Osteoblast (primary cell): ENCODE results near the gene KPNB1. TPM values are rescaled to one million over a fixed set of nuclear protein-coding genes. Genes with fewer than 3 reads are reported as not detected.

ENCODE experiments used
- DNase-seq: peaks from one replicate; pipeline ENCODE4 v3.0.0; 2011; ENCODE audit warnings: low spot score, mixed read lengths; ENCODE audit not compliant: insufficient read length; ENCODE audit errors: missing footprints
- H2AFZ ChIP-seq: 2 replicates; pipeline ENCODE4 v1.6.0; 2011; ENCODE audit warnings: mild to moderate bottlenecking, low read length
- H3K27ac ChIP-seq: 2 replicates; pipeline ENCODE4 v1.5.1; 2011; ENCODE audit warnings: mild to moderate bottlenecking, low read depth, low read length, moderate library complexity
- H3K27me3 ChIP-seq: 2 replicates; pipeline ENCODE4 v1.6.0; 2012; ENCODE audit warnings: mild to moderate bottlenecking, control low read depth, inconsistent platforms, low read length, moderate library complexity; ENCODE audit not compliant: insufficient read depth
- H3K36me3 ChIP-seq: 2 replicates; pipeline ENCODE4 v1.5.1; 2011; ENCODE audit warnings: mild to moderate bottlenecking, low read length, control low read depth, moderate library complexity; ENCODE audit not compliant: insufficient read depth
- H3K4me1 ChIP-seq: 2 replicates; pipeline ENCODE4 v1.5.1; 2011; ENCODE audit warnings: mild to moderate bottlenecking, low read length, control low read depth, moderate library complexity; ENCODE audit not compliant: insufficient read depth
- H3K4me2 ChIP-seq: 2 replicates; pipeline ENCODE4 v1.6.0; 2011; ENCODE audit warnings: mild to moderate bottlenecking, low read length; ENCODE audit not compliant: insufficient read depth
- H3K4me3 ChIP-seq: fragments of 200-600 bp; sonication (generic); 3 replicates; pipeline ENCODE4 v1.5.1; 2012; ENCODE audit warnings: mild to moderate bottlenecking, low read length, inconsistent platforms; ENCODE audit not compliant: insufficient read depth
- H3K79me2 ChIP-seq: 2 replicates; pipeline ENCODE4 v1.6.0; 2012; ENCODE audit warnings: mild to moderate bottlenecking, low read length, control low read depth, inconsistent platforms; ENCODE audit not compliant: insufficient read depth
- H3K9me3 ChIP-seq: 2 replicates; pipeline ENCODE4 v1.5.1; 2011; ENCODE audit warnings: low read depth, low read length, control low read depth
- H4K20me1 ChIP-seq: 2 replicates; pipeline ENCODE4 v1.6.0; 2012; ENCODE audit warnings: mild to moderate bottlenecking, low read length, control low read depth; ENCODE audit not compliant: insufficient read depth
- total RNA-seq: library from RNA; depleted of rRNA; stranded (reverse); fragments of >200 nt; gene quantifications from 2 replicates; pipeline ENCODE4 v1.2.3, GENCODE V29; 2012
- TF ChIP-seq, protein P1 (sequence below): IDR thresholded peaks from 2 replicates; pipeline ENCODE4 v1.5.1; 2011; ENCODE audit warnings: mild to moderate bottlenecking, low read depth, low read length, moderate library complexity; ENCODE audit errors: extremely low read depth

The KPNB1 gene
- total RNA-seq, 1 donor, result 351 TPM

DNA sequence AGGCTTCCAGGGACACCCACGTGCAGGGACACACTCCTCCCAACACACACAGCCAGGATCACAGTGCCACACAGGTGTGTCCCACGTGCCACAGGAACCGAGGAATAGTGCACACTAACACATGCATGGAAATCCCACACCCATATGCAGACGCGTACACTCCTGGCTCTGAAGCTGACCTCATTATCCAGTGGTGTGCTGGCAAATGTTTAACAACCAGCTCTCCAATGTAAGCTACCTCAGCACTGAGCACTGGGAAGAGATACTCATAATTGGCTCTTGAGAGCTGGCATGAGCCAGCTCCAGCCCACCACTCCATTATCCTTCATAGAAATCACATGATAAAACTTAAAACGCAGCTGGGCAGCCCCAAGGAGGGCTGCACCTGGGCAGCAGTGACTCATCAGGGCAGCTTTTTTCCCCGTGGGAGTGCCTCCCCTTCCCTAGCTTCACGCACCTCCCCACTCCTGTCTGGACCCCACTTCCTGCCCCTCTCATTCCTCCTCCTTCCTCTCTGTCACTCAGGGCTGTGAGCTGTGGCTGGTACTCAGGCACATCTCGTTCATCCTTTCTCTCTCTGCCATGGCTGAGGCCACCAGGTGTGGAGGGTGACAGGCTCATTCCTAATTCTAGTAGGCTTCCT lies 68.4 kb downstream of the KPNB1 start:
- no peak for DNase-seq
- H3K4me2 ChIP-seq, result no peak overlapping the region
- no peaks in the 10 kb centered on the region for H3K79me2 ChIP-seq
- no peak overlapping the region for H3K4me3 ChIP-seq
- TF ChIP-seq, protein P1, sequence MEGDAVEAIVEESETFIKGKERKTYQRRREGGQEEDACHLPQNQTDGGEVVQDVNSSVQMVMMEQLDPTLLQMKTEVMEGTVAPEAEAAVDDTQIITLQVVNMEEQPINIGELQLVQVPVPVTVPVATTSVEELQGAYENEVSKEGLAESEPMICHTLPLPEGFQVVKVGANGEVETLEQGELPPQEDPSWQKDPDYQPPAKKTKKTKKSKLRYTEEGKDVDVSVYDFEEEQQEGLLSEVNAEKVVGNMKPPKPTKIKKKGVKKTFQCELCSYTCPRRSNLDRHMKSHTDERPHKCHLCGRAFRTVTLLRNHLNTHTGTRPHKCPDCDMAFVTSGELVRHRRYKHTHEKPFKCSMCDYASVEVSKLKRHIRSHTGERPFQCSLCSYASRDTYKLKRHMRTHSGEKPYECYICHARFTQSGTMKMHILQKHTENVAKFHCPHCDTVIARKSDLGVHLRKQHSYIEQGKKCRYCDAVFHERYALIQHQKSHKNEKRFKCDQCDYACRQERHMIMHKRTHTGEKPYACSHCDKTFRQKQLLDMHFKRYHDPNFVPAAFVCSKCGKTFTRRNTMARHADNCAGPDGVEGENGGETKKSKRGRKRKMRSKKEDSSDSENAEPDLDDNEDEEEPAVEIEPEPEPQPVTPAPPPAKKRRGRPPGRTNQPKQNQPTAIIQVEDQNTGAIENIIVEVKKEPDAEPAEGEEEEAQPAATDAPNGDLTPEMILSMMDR, result no peak
- H3K27me3 ChIP-seq, result peaks cover 88% of the 10 kb centered on the region
- H3K4me1 ChIP-seq, result peaks cover 44% of the 10 kb centered on the region
- no peaks in the 10 kb centered on the region for H3K36me3 ChIP-seq
- no peak overlapping the region for H3K27ac ChIP-seq
- H2AFZ ChIP-seq, result no peak overlapping the region
- peaks cover 23% of the 10 kb centered on the region for H4K20me1 ChIP-seq
- no peaks in the 10 kb centered on the region for H3K9me3 ChIP-seq

DNA sequence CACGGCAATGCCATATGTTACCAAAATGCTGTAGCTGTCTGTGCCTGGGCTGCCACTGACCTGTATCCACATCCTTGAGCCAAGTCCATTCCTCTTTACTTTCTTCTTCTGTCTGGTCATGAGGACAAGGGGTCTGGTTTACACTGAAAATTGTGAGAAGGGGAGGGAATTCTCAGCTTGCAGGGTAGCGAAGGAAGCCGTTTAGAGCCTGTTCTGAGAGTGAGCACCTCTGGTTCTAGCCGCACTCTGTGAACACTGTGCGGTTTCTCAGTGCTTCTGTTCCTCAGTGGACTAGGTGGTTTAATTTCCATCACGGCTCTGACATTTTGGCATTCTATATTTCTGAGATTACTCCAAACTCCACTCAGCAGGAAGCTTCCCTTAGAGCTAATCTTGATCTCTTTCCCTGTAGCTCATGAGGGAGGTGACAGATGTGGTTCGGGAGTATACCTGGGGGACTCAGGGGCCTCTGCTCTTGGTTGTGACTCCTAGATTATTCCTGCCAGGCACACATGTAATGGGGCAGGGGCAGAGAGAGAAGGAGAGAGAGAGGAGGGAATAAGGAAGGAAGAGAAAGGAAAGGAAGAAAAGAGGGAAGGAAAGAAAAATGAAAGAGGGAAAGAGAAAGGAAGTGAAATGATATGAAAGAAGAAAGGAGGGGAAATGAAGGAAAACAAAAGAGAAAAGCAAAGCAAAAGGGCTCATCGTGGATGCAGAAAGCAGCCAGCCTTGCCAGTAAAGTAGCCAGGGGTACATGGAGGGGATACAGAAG lies 69.1 kb downstream of the KPNB1 start:
- no peaks in the 10 kb centered on the region for H3K79me2 ChIP-seq
- H3K36me3 ChIP-seq, result no peaks in the 10 kb centered on the region
- H3K4me2 ChIP-seq, result peak overlapping the region; percentile 76
- no peaks in the 10 kb centered on the region for H3K9me3 ChIP-seq
- DNase-seq, result no peak
- H3K27ac ChIP-seq, result no peak overlapping the region
- no peak overlapping the region for H2AFZ ChIP-seq
- H3K27me3 ChIP-seq, result peaks cover 88% of the 10 kb centered on the region
- TF ChIP-seq, protein P1, result no peak
- H3K4me1 ChIP-seq, result peaks cover 44% of the 10 kb centered on the region
- peak overlapping the region; percentile 36 for H3K4me3 ChIP-seq
- peaks cover 17% of the 10 kb centered on the region for H4K20me1 ChIP-seq

DNA sequence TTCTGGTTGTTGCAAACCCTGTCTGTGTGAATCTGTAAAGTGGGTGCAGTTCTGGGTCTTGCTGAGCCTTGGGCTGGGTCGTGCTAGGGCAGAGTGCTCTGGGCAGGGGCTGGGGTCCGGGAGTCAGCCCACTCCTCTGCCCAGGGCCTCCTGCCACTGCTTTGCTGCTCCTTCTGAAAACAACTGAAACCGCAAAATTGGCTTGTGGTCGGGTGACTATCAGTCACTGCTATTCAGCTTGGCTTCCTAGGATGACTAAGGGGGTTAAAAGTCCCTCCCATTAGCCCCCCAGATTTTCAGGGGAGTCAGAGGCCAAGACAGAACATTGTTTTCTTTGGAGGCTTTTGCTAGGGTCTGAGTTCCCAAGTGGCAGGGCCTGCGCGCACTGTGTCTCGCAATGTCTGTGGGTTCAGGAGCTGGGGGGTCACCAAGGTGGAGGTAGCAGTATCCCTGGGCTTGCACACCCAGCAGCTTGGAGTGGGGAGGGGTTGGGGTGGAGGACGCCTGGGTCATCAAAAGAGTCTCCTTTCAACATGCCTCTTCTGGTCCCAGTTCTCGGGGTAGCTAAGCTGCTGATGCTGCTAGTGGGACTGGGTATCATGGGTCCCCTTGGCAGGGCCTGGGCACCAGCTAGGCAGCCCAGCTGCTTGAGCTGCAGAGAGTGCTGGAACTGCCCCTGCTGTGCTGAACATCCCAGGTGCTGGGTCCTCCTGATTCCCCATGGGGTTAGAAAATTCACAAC lies 69.9 kb downstream of the KPNB1 start:
- TF ChIP-seq, protein P1, result no peak
- H3K27me3 ChIP-seq, result peaks cover 88% of the 10 kb centered on the region
- peak; percentile 98 for DNase-seq
- H3K4me1 ChIP-seq, result peaks cover 44% of the 10 kb centered on the region
- H3K36me3 ChIP-seq, result no peaks in the 10 kb centered on the region
- no peak overlapping the region for H2AFZ ChIP-seq
- H3K4me2 ChIP-seq, result peak overlapping the region; percentile 76
- no peak overlapping the region for H3K27ac ChIP-seq
- H3K9me3 ChIP-seq, result no peaks in the 10 kb centered on the region
- H3K4me3 ChIP-seq, result peak overlapping the region; percentile 36
- H4K20me1 ChIP-seq, result peaks cover 19% of the 10 kb centered on the region
- no peaks in the 10 kb centered on the region for H3K79me2 ChIP-seq

DNA sequence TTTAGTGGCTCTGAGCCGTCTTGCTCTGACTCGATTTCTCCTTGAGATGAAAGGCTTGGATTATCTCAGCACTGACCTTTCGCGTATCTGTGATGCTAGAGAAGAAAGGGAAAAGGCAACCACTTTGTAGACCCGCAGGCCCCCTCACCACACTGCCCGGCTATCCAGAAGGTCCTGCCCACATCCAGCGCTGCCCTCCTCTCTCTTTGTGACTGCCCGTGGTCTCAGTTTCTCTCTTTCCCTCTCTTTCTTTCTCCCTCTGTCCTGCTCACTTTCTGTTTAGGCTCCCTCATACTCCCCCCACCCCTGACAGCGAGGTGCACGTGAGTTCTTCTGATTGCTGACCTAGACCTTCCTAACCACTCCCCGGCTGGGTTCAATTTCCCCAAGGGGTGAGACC lies 70.5 kb downstream of the KPNB1 start:
- H3K36me3 ChIP-seq, result no peaks in the 10 kb centered on the region
- DNase-seq, result no peak
- H3K79me2 ChIP-seq, result no peaks in the 10 kb centered on the region
- H3K27me3 ChIP-seq, result peaks cover 88% of the 10 kb centered on the region
- H3K4me2 ChIP-seq, result peak overlapping the region; percentile 76
- H3K4me3 ChIP-seq, result no peak overlapping the region
- TF ChIP-seq, protein P1, result no peak
- H3K4me1 ChIP-seq, result peaks cover 44% of the 10 kb centered on the region
- no peaks in the 10 kb centered on the region for H3K9me3 ChIP-seq
- no peak overlapping the region for H2AFZ ChIP-seq
- H3K27ac ChIP-seq, result no peak overlapping the region
- H4K20me1 ChIP-seq, result peaks cover 19% of the 10 kb centered on the region
